ENCODE data around the gene PGM3. TPM values are rescaled to one million over a fixed set of nuclear protein-coding genes. Genes with fewer than 3 reads are reported as not detected.

The PGM3 gene
- total RNA-seq, 1 donor from 2014 or later: 22.7 TPM

GRCh38 chr6:83124553-83124952 lies 68.5 kb downstream of the PGM3 start:
- DNase-seq (ENCODE audit: low read depth): no peak

- no peak for DNase-seq (ENCODE audit: low read depth)
Observed at GRCh38 chr6:83119742-83120300, 73.2 kb downstream of the PGM3 start.

- DNase-seq (ENCODE audit: low read depth): no peak
Observed at GRCh38 chr6:83117802-83118201, 75.3 kb downstream of the PGM3 start.

Other genes starting within 250 kb of the PGM3 start
- 5.0 and 6.2 TPM in 2 replicates for gene UBE3D, start 127.4 kb downstream of the PGM3 start, total RNA-seq
- 31.6 and 38.3 TPM in 2 replicates for gene DOP1A, start 125.6 kb downstream of the PGM3 start, total RNA-seq
- 4.3 and 4.8 TPM in 2 replicates for gene RWDD2A, start 92 bp upstream of the PGM3 start, total RNA-seq
- 31.3 and 37.3 TPM in 2 replicates for gene ME1, start 237.8 kb upstream of the PGM3 start, total RNA-seq